Right renal cortex interstitium (tissue), 3 donors: Measurements from ENCODE around the gene STX12. TPM values are rescaled to one million over a fixed set of nuclear protein-coding genes. Genes with fewer than 3 reads are reported as not detected.
"Not testable (repeated sequence)": the region's sequence is repeated elsewhere in the genome, so short reads cannot be mapped to it uniquely, and the experiment has no call there.

ENCODE experiments used
- DNase-seq, 3 donors: peaks; one replicate each; pipeline ENCODE4 v3.0.0-alpha.2; 2013; ENCODE audit warnings: low read depth in 3 of 3, low spot score in 2 of 3
- polyA plus RNA-seq, 3 donors: library from polyadenylated mRNA; unstranded; fragments of 120-200 nt; gene quantifications; one replicate each; pipeline ENCODE4 v1.2.1, GENCODE V29; 2013; ENCODE audit not compliant: insufficient read length in 3 of 3

Gene STX12
- polyA plus RNA-seq, 3 donors = 45.2 to 46.2 (median 45.7) TPM

DNA sequence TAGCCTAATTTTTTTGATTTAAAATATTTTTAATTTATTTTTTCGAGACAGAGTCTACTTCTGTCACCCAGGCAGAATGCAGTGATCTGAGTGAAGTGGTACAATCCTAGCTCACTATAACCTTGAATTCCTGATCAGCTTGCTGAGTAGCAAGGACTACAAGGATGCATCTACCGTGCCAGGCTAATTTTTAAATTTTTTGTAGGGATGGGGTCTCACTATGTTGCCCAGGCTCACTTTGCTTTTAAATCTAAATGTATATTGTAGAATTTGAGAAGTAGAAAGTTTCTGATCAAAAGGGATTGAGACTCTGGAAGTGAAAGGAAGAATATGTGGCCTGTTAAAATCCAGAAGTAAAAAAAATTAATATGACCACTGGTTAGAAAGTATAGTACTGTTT lies 1.6 kb downstream of the STX12 start:
- DNase-seq = no peak

DNA sequence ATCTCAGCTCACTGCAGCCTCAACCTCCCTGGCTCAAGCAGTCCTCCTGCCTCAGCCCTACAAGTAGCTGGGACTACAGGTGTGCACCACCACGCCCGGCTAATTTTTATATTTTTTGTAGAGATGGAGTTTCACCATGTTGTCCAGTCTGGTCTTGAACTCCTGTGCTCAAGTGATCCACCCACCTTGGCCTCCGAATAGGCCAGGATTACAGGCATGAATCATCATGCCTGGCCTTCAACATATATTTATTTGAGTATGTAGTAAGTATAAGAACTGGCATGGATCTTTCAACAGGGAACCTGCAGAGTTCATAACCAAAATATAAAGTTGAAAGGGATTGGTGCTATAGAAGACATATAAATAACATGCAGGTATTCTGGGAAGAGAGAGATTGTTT lies 2.3 kb downstream of the STX12 start:
- DNase-seq = not testable (repeated sequence)

DNA sequence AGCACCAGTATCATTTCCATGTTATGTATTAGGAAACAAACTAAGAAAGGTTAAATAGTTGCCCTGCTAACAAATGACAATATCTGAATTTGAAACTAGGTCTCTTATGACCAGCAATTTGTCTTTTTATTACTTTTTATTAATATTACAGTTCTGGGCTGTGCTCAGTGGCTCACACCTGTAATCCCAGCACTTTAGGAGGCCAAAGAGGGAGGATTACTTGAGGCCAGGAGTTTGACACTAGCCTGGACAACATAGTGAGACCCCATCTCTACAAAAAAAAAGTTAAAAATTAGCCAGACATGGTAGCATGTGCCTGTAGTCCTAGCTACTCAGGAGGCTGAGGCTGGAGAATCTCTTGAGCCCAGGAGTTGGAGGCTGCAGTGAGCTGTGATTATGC lies 3.3 kb downstream of the STX12 start:
- DNase-seq = not testable (repeated sequence)

DNA sequence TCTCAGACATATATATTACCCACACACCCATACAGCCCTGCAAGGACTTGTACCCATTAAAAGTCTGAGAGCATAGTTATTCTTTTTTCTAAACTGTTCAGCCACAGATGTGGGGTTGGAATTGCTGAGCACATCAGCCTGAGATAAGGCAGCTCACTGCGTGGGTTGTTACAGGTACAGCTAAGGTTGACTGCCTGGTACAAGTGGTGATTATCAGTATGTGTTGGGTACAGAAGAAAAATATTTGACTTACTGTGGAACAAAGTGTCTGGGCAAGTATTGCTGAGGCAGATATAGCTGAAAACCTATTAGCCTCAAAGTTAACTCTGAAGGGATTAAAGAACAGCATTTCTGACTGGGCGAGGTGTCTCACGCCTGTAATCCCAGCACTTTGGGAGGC lies 5.0 kb downstream of the STX12 start:
- DNase-seq = no peak

DNA sequence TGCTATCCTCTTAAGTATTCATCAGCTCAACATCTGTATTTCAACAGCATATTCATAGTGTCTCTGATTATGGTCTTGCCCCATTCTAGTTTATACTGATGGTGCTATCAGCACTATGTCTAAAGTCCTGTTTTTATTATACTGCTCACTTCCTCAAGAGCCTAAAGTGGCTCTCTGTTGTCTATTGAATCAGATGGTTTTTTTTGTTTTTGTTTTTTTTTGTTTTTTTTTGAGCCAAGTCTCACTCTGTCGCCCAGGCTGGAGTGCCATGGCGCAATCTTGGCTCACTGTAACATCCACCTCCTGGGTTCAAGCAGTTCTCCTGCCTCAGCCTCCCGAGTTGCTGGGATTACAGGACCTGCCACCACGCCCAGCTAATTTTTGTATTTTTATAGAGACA lies 6.1 kb downstream of the STX12 start:
- no peak for DNase-seq

GRCh38 chr1:27782950-27783349 lies 9.9 kb downstream of the STX12 start:
- no peak for DNase-seq

- no peak for DNase-seq
Observed at GRCh38 chr1:27784700-27785099, 11.7 kb downstream of the STX12 start.

GRCh38 chr1:27785781-27786455 lies 12.9 kb downstream of the STX12 start:
- DNase-seq = no peak

- DNase-seq = no peak
Observed at GRCh38 chr1:27787895-27788294, 14.9 kb downstream of the STX12 start.

- DNase-seq = no peak
Observed at GRCh38 chr1:27789540-27790041, 16.6 kb downstream of the STX12 start.

DNA sequence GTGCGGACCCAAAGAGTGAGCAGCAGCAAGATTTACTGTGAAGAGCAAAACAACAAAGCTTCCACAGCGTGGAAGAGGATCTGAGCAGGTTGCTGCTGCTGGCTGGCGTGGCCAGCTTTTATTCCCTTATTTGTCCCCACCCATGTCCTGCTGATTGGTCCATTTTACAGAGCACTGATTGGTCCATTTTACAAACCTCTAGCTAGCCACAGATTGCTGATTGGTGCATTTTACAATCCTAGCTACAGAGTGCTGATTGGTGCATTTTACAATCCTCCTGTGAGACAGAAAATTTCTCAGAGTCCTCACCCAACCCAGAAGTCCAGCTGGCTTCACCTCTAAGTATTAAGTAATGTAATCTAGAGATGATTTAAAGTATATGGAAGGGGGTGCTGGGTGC lies 17.3 kb downstream of the STX12 start:
- DNase-seq = not testable (repeated sequence)

DNA sequence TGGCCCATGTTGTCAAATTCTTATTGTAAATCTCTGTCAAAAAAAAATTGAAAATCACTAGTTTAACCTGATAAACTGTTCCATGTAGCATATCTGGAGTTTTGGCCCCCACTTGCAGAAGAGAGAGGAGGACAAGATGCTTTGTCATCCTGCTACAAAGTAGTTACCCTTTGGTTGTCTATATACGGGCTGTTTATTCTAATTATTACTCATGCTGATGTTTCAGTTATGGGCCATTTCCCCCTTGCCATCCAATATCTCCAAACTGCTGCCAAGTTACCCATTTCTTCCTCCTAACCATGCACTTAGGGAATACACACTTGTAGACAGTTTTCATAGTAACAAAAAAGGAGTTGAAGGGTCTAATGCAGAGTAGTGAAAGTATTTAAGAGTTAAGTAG lies 22.6 kb downstream of the STX12 start:
- DNase-seq = no peak

DNA sequence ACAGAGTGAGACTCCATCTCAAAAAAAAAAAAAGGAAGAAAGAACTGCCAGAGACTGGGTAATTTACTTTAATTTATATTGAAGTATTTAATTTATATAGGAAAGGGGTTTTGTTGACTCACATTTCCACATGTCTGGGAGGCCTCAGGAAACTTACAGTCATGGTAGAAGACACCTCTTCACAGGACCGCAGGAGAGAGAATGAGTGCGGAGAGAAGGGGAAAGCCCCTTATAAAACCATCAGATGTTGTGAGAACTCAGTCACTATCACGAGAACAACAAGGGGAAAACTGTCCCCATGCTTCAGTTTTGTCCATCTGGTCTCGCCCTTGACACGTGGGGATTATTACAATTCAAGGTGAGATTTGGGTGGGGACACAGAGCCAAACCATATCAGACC lies 31.8 kb downstream of the STX12 start:
- DNase-seq = no peak

- no peak for DNase-seq
Observed at GRCh38 chr1:27806758-27807157, 33.7 kb downstream of the STX12 start.

- no peak for DNase-seq
Observed at GRCh38 chr1:27807385-27807784, 34.4 kb downstream of the STX12 start.

DNA sequence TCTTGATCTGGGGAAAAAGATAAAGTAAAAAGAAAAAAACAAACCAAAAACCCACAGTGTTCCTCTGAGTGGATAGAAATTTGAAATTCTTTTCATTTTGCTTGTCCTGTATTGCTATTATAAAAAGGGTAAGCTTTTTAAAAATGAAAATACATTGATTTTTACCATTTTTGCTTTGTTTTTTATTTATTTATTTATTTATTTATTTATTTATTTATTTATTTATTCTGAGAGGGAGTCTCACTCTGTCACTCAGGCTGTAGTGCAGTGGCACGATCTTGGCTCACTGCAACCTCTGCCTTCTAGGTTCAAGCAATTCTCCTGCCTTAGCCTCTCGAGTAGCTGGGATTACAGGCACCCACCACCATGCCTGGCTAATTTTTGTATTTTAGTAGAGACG lies 35.1 kb downstream of the STX12 start:
- DNase-seq = not testable (repeated sequence)

DNA sequence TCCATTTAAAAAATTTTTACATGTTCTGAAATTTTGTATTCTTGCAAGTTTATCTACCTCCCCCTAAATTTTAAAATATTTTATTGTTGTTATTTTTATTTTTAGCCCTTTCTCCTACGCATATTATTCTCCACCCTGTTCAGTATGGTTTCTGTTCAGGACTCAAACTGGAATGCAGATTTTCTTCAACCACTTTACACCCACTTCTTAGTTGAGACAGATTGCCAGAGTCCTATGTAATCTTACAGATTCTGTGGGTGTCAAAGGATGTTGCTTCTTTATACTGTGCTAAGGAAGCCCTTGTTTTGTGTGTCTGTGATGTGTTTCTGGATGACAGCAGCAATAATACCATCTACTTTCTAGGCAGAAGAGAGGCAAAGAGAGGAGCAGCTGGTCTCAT lies 36.9 kb downstream of the STX12 start:
- no peak for DNase-seq

DNA sequence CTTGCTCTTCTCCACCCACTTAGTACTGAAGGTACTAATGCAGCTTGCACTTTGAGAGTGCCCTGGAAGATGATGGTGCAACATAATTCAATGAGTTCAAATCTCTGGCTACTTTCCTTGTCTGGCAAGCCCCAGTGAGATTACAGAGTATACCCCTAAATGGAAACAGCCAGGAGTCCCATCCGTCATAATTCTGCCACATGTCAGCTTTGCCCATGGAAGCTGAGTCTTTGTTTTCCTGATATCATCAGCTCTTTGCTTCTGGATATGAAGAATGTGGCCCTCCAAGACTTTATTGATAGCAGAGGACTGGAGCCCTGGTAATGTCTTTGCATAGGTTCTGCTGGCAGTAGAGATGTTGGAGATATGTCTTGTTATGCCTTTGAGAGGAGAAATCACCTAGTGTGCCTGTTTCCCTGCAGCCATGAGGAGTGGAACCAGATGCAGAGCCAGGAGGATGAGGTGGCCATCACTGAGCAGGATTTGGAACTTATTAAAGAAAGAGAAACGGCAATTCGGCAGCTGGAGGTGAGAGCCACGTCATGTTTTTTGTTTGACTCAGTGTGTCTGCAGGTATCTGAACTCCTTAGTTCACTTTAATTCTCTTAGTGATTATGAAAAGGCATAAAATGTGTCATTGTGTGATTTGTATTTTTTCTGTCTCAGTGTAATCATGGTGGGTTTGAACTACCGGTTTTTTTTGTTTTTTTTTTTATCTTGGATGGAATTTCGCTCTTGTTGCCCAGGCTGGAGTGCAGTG lies 38.9 kb downstream of the STX12 start:
- DNase-seq = no peak

GRCh38 chr1:27816921-27817630 lies 44.1 kb downstream of the STX12 start:
- DNase-seq = peak; percentile 16 to 21 (median 20)

DNA sequence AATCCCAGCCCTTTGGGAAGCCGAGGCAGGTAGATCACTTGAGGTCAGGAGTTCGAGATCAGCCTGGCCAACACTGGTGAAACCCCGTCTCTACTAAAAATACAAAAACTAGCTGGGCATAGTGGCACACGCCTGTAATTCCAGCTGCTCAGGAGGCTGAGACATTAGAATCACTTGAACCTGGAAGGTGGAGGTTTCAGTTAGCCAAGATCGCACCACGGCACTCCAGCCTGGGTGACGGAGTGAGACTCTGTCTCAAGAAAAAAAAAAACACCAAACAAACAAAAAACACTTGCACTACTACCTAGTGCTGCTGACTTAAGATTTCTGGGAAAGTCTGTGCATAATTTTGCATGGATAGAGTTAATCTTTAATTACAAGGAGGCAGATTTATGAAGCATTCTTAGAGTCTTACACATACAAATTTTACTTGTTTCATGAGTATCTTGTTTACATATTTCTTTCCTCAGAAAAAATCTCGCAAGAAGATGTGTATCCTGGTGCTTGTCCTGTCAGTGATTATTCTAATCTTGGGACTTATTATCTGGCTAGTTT lies 48.8 kb downstream of the STX12 start:
- no peak for DNase-seq

DNA sequence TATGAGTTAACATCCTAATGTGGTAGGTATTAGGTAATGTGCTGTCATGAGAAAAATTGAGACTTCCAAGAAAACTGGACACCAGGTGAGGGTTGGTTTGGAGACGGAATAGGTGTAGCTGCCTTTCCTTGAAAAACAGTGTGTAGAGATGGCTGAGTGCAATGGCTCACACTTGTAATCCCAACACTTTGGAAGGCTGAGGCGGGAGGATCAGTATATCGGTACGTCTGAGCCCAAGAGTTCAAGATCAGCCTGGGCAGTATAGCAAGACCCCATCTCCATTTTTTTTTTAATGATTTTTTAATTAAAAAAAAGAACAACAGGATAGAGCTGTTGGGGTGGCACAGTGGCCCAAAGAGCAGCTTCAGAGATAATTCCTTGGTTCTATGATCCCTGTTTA lies 50.8 kb downstream of the STX12 start:
- no peak for DNase-seq
